ENCODE measurements around the gene TNFRSF1A. TPM values are rescaled to one million over a fixed set of nuclear protein-coding genes. Genes with fewer than 3 reads are reported as not detected.

Gene TNFRSF1A
- total RNA-seq, 1 experiment from 2014 or later = 59.9 TPM

GRCh38 chr12:6391013-6391412, 49.1 kb upstream of the TNFRSF1A start:
- DNase-seq = peak; percentile 21
- peaks cover 7% of the 10 kb centered on the region for H3K27me3 Mint-ChIP-seq (ENCODE audit: low read depth)
- H3K56ac ChIP-seq (ENCODE audit: insufficient read length, low read depth, low read length) = no peak overlapping the region
- no peak overlapping the region for H3K27ac ChIP-seq (ENCODE audit: insufficient read length, low read depth, low read length)
- H2BK5ac ChIP-seq (ENCODE audit: insufficient read length, low read length) = no peak overlapping the region
- H2AK5ac ChIP-seq (ENCODE audit: insufficient read length, low read length) = no peak overlapping the region
- no CpG with 5 or more reads among the region's 17 CpGs for WGBS (ENCODE audit: extremely low coverage, insufficient read length, low lambda C conversion rate)
- H2BK120ac ChIP-seq (ENCODE audit: low read depth, low read length, poor library complexity, severe bottlenecking) = no peak overlapping the region
- no peak overlapping the region for H2BK20ac ChIP-seq (ENCODE audit: low read depth, low read length, poor library complexity, severe bottlenecking)
- TF ChIP-seq, protein P1, sequence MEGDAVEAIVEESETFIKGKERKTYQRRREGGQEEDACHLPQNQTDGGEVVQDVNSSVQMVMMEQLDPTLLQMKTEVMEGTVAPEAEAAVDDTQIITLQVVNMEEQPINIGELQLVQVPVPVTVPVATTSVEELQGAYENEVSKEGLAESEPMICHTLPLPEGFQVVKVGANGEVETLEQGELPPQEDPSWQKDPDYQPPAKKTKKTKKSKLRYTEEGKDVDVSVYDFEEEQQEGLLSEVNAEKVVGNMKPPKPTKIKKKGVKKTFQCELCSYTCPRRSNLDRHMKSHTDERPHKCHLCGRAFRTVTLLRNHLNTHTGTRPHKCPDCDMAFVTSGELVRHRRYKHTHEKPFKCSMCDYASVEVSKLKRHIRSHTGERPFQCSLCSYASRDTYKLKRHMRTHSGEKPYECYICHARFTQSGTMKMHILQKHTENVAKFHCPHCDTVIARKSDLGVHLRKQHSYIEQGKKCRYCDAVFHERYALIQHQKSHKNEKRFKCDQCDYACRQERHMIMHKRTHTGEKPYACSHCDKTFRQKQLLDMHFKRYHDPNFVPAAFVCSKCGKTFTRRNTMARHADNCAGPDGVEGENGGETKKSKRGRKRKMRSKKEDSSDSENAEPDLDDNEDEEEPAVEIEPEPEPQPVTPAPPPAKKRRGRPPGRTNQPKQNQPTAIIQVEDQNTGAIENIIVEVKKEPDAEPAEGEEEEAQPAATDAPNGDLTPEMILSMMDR (conservative IDR thresholded peaks at IDR 0.05) = no peak
- H4K5ac ChIP-seq (ENCODE audit: insufficient read length, low read depth, low read length) = no peak overlapping the region
- H3K23me2 ChIP-seq (ENCODE audit: insufficient read length, low read depth, low read length, poor library complexity, severe bottlenecking) = no peaks in the 10 kb centered on the region
- no peaks in the 10 kb centered on the region for H3K79me1 ChIP-seq (ENCODE audit: insufficient read depth, low read depth, low read length, poor library complexity, severe bottlenecking)
- H4K91ac ChIP-seq (ENCODE audit: insufficient read length, low read depth, low read length) = no peak overlapping the region
- no peak overlapping the region for H3K4ac ChIP-seq (ENCODE audit: low read depth, low read length)
- H4K20me1 ChIP-seq (ENCODE audit: control insufficient read depth, insufficient read depth, insufficient read length) = no peaks in the 10 kb centered on the region
- H3K36me3 Mint-ChIP-seq (ENCODE audit: insufficient read depth in 1 of 3, low read depth in 3 of 3) = no peaks in the 10 kb centered on the region
- H3K4me2 ChIP-seq (ENCODE audit: insufficient read depth, insufficient read length, low read length) = no peak overlapping the region
- H3K4me3 Mint-ChIP-seq = no peak overlapping the region
- no peak overlapping the region for H4K8ac ChIP-seq (replicated peaks; ENCODE audit: insufficient read length, low read depth, low read length)
- no peak overlapping the region for H3K14ac ChIP-seq (ENCODE audit: insufficient read depth, low read length)
- H3K79me2 ChIP-seq (ENCODE audit: insufficient read depth, low read length) = no peaks in the 10 kb centered on the region
- no peaks in the 10 kb centered on the region for H3K27me3 ChIP-seq (ENCODE audit: insufficient read depth, low read length)
- no peak overlapping the region for H3K27ac Mint-ChIP-seq
- no peaks in the 10 kb centered on the region for H3K9me3 ChIP-seq (ENCODE audit: control insufficient read depth, low read depth, low read length)
- no peak overlapping the region for H3K23ac ChIP-seq (ENCODE audit: insufficient read length, low read depth, low read length)
- no peak overlapping the region for H2BK15ac ChIP-seq (ENCODE audit: low read depth, low read length)
- no peak overlapping the region for H2AFZ ChIP-seq (ENCODE audit: low read length)
- H3T11ph ChIP-seq (ENCODE audit: low read length) = no peak overlapping the region
- no peak overlapping the region for H3K9ac ChIP-seq (ENCODE audit: extremely low read depth, insufficient read length, low read length)
- H3K4me1 Mint-ChIP-seq = peaks cover 28 to 29% of the 10 kb centered on the region in 2 experiments
- no peak overlapping the region for H2BK12ac ChIP-seq (ENCODE audit: insufficient read length, low read depth, low read length)
- no peaks in the 10 kb centered on the region for H3K9me3 Mint-ChIP-seq
- no peak overlapping the region for H3K18ac ChIP-seq (ENCODE audit: insufficient read length, low read depth, low read length)
- no peaks in the 10 kb centered on the region for H3K4me1 ChIP-seq (ENCODE audit: insufficient read depth, low read length)

Measured in H9 (cell line).